ENCODE data around the gene TUBB.
"Not testable (repeated sequence)": the region's sequence is repeated elsewhere in the genome, so short reads cannot be mapped to it uniquely, and the experiment has no call there.

Gene TUBB

DNA sequence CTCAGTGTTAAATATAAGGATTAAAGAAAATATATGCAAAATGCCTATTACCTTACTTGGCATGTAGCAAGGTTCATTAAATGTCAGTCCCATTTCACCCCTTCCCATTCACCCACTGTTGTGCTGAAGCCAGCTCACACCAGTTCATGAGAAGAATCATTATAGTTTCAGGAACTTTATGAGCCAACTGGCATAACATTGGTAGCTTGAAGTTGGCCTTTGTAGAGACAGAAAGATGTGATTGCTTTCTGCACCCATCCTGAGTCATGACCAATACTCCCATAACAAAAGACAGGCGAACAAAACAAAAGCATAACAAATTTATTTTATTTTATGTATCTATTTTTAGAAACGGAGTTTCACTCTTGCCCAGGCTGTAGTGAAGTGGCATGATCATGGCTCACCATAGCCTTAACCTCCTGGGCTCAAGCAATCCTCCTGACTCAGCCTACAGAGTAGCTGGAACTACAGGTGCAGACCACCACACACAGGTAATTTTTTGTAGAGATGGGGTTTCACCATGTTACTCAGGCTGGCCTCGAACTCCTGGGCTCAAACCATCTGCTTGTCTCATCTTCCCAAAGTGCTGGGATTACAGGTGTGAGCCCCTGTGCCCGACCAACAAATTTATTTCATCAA is 41.8 kb downstream of the TUBB start:
- DNase-seq (ENCODE audit: low read depth), result no peak

DNA sequence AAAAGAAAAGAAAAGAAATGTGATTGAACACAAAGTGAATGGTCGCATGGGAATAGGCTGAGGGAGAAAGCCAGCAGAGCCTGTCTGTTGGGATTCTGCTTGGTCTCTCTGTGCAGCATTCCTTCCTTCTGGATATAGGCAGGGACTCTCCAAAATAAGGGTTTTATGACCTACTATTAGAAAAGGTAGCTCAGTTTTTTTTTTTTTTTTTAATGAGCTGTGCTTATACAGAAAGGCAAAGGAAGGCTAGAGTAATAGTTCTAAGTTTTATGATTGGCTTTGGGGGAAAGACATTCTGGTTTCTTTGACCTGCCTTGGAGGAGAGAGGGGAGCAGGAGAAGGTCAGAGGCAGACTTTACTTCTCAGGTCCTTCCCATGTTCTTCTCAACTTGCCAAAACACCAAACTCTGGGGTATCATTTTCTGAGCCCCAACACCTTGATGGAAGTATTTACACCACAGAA is 43.0 kb downstream of the TUBB start:
- no peak for DNase-seq (ENCODE audit: low read depth)

DNA sequence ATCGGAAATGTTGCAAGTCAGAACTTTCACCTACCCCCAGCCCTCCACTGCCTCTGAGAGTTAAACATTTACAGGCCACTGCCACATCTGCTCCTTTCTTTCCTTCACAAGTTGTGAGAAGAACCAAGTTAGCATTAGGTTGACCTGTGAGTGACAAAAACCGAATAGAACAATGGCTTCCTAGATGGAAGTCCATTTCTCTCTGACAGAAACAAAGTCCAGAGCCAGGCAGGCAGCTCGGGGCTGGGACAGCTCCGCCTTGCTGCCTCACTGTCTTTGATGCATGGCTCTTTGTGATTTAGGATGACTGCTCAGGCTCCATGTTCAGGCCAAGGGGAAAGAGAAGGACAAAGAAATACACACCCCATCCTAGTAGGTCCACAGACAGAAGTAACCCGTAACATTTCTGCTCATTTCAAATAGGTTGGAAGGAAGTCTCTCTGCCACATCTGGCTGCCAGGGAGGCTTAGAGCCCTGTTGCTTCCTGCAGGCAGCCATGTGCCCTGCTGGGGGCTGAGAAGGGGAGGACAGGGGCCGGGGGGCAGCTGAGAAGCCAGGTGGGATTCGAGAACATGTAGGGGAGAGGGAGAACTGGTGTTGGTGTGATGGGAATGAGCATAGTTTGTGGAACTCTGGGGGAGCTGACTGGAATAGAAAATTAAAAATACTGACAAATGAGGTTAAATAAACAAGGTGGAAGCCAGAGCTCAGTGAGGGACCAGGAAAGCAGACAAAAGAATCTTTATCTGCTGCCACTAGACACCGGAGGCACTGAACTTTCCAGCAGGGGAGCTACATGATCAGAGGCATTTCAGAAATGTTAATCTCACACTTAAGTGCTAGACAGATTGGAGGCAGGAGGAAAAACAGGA is 43.7 kb downstream of the TUBB start:
- DNase-seq (ENCODE audit: low read depth), result no peak

DNA sequence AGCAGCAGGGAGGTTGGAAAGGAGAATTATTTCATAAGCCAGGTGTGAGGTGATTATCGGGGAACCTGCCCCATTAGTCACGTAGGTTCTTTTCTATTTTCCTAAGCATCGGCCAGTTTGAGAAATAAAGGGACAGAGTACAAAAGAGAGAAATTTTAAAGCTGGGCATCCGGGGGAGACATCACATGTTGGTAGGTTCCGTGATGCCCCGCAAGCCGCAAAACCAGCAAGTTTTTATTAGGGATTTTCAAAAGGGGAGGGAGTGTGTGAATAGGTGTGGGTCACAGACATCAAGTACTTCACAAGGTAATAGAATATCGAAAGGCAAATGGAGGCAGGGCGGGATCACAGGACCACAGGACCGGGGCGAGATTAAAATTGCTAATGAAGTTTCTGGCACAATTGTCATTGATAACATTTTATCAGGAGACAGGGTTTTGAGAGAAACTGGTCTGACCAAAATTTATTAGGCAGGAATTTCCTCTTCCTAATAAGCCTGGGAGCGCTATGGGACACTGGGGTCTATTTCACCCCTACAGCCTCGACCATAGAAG is 44.4 kb downstream of the TUBB start:
- not testable (repeated sequence) for DNase-seq (ENCODE audit: low read depth)

DNA sequence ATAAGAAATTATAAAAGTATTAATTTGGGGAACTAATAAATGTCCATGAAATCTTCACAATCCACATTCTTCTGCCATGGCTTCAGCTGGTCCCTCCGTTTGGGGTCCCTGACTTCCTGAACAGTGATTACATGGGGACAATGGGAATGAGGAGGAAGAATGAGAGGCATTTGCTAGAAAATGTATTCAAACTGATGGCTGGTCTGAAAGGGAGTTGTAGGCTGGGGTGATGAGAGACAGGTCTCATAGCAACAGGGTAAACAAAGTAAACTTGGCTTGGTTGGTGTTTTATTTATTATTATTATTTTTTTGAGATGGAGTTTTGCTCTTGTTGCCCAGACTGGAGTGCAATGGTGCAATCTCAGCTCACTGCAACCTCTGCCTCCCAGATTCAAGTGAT is 45.3 kb downstream of the TUBB start:
- not testable (repeated sequence) for DNase-seq (ENCODE audit: low read depth)

DNA sequence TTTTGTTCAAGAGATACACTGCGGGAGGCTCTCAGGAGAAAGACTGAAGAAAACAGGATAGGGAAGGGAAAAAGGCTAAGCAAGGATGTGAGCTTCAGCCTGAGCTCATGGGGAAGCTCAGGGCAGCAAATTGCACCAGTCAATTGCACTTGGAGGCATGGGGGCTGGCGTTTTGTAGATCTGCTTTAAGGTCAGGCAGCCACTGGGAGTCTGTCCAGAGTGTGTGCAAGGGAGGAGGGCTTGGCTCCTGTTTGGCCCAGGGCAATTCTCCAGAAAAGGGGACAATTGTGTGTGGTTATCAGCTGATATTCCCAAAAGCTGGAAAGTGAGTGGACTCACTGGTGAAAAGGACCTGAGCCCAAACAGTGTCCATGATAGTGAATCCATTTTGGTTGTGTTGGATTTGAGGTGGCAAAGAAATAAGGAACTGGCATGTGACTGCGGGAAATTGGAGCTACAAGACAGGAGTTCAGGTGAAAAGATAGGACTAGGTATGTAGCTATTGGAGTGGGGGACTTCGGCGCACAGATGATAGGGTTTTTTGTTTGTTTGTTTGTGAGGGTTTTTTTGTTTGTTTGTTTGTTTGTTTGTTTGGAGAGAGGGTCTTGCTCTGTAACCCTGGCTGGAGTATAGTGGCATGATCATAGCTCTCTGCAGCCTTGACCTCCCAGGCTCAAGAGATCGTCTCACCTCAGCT is 46.5 kb downstream of the TUBB start:
- DNase-seq (ENCODE audit: low read depth), result no peak

DNA sequence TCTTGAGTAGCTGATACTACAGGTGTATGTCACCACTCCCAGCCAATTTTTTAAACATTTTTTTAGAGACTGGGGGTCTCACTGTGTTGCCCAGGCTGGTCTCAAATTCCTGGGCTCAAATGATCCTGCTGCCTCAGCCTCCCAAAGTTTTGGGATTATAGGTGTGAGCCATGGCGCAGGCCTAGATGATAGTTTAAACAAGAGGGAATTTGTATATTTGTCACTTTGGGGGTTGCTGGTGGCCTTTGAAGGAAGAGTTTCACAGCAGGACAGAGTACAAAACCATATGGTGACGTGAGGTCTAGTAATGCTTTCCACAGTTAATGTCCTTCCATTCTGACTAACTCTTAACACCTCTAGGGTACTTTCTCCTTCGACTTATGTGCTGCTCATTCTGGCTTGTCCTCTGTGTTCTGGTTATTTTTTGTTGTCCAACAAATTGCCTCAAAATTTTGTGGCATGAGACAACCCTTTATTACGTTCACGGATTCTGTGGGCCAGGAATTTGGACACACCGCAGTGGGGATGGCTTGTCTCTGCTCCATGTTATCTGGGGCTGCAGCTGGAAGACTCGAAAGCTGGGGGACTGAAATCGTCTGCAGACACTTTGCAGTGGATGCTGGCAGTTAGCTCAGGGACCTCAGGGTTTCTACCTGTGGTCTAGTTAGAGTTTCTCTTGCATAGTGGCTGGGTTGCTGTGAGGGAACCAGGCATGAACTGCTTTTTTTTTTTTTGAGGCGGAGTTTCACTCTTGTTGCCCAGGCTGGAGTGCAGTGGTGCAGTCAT is 47.2 kb downstream of the TUBB start:
- DNase-seq (ENCODE audit: low read depth), result no peak

DNA sequence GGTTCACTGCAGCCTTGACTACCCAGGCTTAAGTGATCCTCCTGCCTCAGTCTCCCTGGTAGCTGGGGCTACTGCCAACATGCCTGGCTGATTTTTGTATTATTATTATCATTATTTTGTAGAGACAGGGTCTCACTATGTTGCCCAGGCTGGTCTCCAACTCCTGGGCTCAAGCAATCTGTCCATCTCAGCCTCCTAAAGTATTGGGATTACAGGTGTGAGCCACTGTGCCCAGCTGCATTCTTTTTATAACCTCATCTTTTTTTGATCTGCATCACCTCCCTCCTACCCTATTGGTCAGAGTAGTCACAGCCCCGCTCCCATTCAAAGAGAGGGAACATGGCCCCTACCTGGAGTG is 47.8 kb downstream of the TUBB start:
- no peak for DNase-seq (ENCODE audit: low read depth)

DNA sequence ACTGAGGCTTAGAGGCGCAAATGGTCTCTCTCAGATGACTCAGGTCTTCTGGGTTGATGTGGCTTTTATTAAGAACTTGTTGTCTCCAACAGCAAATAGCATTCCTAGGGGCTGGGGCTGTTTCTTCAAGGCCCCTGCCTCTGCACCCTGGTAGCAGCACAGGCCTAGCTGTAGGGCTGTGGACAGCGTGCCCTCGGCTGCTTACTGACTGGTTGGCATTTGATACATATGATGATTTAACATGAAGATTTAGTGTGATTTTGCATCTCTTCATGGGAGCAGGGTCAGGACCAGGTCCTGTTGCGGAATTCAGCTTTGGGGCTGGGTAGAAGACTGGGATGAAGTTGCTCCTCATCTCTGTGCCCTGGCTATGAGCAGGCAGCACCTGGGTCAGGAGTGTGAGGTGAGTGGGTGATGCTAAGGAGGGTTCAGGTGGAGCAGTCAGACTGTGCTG is 48.5 kb downstream of the TUBB start:
- DNase-seq (ENCODE audit: low read depth), result no peak

DNA sequence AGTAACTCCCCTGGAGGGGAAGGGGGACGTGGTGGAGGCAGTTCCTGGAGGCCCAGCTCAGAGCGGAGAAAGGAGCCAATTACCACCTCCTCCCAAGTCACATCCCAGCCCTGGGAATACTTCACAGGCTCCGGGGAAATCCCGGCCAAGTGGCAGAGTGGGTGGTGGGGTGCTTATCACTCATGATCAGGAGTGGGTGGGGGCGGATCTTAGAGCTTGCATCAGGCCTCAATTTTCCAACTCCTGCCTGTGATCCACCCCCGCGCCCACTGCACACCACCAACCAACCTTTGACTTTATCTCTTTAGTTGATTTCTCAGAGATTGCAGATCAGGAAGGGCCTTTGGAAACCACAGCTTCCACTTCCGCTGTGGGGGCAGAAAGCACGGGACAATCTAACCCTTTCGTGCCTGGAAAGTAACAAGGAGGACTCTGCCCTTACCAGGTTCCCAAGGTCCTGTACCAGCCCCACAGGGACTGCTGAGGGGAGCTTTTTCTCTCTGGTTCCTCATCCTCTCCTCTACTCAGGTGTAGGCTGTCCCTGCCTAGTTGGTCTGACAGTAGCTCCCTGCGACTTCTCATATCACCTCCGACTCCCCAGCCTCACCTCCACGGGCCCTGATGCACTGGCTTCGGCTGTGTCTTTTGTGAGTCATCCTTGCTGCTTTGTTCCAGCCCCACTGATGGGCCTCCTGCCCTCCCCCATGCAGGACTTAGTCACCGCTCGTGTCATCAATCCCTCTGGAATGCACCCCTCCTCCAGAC is 49.1 kb downstream of the TUBB start:
- DNase-seq (ENCODE audit: low read depth), result peak; percentile 51

DNA sequence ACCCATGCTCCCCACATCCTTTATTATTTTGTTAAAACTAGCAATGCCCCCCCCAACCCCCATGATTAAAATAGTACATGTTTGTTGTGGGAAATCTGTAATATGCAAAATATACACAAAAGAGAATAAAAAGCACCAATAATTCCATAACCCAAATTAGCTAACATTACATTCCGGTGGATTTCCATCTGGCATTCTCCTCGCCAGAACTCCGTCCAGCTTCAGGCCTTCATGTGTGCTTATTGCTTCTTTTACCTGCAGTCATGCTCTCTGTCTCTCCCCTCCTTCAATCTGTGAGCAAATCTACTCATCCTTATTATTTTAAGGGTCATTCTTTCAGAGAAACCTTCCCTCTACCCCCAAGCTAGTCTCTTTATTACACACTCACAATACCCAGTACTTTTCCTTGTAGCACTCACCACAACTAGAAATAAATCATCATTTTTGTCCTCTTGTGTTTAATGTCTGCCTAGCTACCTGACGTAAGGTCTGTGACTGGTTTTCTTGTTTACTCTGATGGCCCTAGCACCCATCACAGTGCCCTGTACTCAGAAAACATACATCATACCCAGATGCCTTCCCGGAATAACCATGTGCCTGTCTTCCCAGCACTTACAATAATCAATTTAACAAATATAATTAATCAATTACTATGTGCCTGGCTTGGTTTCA is 49.8 kb downstream of the TUBB start:
- DNase-seq (ENCODE audit: low read depth), result no peak

DNA sequence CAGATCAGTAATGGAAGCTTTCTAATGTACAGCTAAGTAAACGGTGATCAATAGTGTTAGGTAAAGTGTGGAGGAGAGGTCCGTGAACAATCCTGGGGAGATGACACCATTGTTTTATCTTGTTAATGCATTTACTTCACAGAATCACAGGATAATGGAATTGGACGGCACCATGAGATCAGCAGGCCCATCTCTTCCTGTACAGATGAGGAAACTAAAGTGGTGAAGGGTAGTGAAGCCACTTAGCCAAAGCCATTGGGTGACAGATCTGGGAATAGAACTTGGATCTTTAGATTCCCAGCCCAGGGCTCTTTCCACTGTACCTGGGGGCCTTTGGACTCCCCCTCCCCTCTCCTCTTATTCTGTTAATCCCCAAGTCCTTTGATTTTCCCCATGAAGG is 50.4 kb downstream of the TUBB start:
- DNase-seq (ENCODE audit: low read depth), result no peak

DNA sequence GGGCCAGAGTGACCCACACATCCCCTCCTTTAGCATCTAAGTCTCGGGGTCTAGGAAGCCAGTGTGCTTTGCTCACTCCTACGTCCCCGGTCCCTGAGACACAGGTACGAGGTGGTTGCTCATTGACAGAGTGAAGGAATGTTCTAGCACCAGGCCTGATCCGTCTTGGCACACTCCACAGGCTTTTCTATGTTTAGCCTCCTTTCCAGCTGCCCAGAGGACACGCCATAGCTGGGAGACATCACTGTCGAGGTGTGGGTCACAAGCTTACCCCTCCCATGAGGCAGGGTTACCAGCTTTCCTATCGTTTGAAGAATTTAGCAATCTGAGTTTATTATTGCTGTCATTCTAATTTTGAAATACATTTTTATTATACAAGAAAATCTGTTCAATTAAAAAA is 54.5 kb downstream of the TUBB start:
- no peak for DNase-seq (ENCODE audit: low read depth)

All from T-helper 22 cell (primary cell).